CD4-positive, alpha-beta T cell (primary cell): Measurements from ENCODE around the gene TMF1. TPM values are rescaled to one million over a fixed set of nuclear protein-coding genes. Genes with fewer than 3 reads are reported as not detected.

Experiments
- ATAC-seq: fragments of 200-7000 bp; cut with Tn5 transposase; one replicate; pipeline ENCODE4 v1.10.0; 2022; ENCODE audit warnings: mild to moderate bottlenecking; ENCODE audit not compliant: poor library complexity
- CTCF ChIA-PET: fragments of 350-600 bp; sonication (Branson Sonifier 250); formaldehyde crosslinking; loops from one replicate; lab custom pipeline; 2021; ENCODE audit warnings: antibody characterized with exemption, inconsistent platforms; lab: Charles Lee
- POLR2A ChIA-PET: fragments of 350-600 bp; sonication (Branson Sonifier 250); formaldehyde crosslinking; loops from one replicate; lab custom pipeline; 2021; ENCODE audit warnings: antibody characterized with exemption, inconsistent platforms; lab: Charles Lee
- DNase-seq, 14 experiments: peaks; one replicate each; pipeline ENCODE4 v3.0.0-alpha.2; 2013 to 2020; ENCODE audit warnings: mixed read lengths in 2 of 14
- H3K27ac ChIP-seq, 2 donors: one replicate each; pipeline versions ENCODE4 v1.5.1 to v1.7.0; 2013; ENCODE audit warnings: low read length in 2 of 2, low read depth in 1 of 2, mild to moderate bottlenecking in 1 of 2
- H3K27me3 ChIP-seq, 2 experiments: 1 replicate in 1 of 2; 2 replicates in 1 of 2; pipeline versions ENCODE4 v1.6.1 to v1.7.0; 2013; ENCODE audit warnings: low read length in 2 of 2, control low read depth in 1 of 2, mild to moderate bottlenecking in 1 of 2, moderate library complexity in 1 of 2; ENCODE audit not compliant: insufficient read depth in 2 of 2, control insufficient read depth in 1 of 2
- H3K36me3 ChIP-seq: one replicate; pipeline ENCODE4 v1.6.1; 2013; ENCODE audit warnings: low read length, control low read depth; ENCODE audit not compliant: insufficient read depth
- H3K4me1 ChIP-seq: one replicate; pipeline ENCODE4 v1.6.1; 2013; ENCODE audit warnings: low read length, control low read depth; ENCODE audit not compliant: insufficient read depth
- H3K4me3 ChIP-seq: one replicate; pipeline ENCODE4 v1.5.1; 2013; ENCODE audit warnings: mild to moderate bottlenecking, low read length, moderate library complexity
- H3K9me3 ChIP-seq, 2 experiments: 1 replicate in 1 of 2; 2 replicates in 1 of 2; pipeline versions ENCODE4 v1.6.1 to v1.7.0; 2013; ENCODE audit warnings: low read length in 2 of 2, mild to moderate bottlenecking in 2 of 2, control low read depth in 1 of 2, moderate library complexity in 1 of 2; ENCODE audit not compliant: control insufficient read depth in 1 of 2, insufficient read depth in 1 of 2
- H3K27ac Mint-ChIP-seq: one replicate; pipeline ENCODE4 v1.8.0; 2020; ENCODE audit warnings: mixed read lengths
- H3K27me3 Mint-ChIP-seq: one replicate; pipeline ENCODE4 v1.8.0; 2021; ENCODE audit warnings: mixed read lengths
- H3K36me3 Mint-ChIP-seq: one replicate; pipeline ENCODE4 v1.8.0; 2021; ENCODE audit warnings: low read depth, mixed read lengths
- H3K4me1 Mint-ChIP-seq: one replicate; pipeline ENCODE4 v1.8.0; 2021; ENCODE audit warnings: low read depth, mixed read lengths
- H3K4me3 Mint-ChIP-seq: one replicate; pipeline ENCODE4 v1.8.0; 2020; ENCODE audit warnings: mild to moderate bottlenecking, mixed read lengths
- H3K9me3 Mint-ChIP-seq: one replicate; pipeline ENCODE4 v1.8.0; 2020; ENCODE audit warnings: mixed read lengths
- intact Hi-C, 2 experiments: fragments of 100-400 bp; cut with DNase I in 1 of 2; cut with micrococcal nuclease in 1 of 2; formaldehyde crosslinking; loops; one replicate each; pipeline versions ENCODE4 v1.15.1 to v1.9.0; 2023 to 2025; cut with DNase I, micrococcal nuclease
- total RNA-seq, 174 experiments: library from RNA in 2 of 174; stranded (reverse) in 2 of 174; gene quantifications; one replicate each; pipeline ENCODE4 v1.2.3 and lab custom pipeline; 2021 to 2026
- TF ChIP-seq, protein P1 (sequence below): fragments of 200-600 bp; IDR thresholded peaks from one replicate; pipeline ENCODE4 v1.8.0; 2022; ENCODE audit warnings: antibody characterized with exemption, mild to moderate bottlenecking

TMF1 gene
- total RNA-seq, 2 experiments from 2014 or later, result 89.0 to 101 TPM

DNA sequence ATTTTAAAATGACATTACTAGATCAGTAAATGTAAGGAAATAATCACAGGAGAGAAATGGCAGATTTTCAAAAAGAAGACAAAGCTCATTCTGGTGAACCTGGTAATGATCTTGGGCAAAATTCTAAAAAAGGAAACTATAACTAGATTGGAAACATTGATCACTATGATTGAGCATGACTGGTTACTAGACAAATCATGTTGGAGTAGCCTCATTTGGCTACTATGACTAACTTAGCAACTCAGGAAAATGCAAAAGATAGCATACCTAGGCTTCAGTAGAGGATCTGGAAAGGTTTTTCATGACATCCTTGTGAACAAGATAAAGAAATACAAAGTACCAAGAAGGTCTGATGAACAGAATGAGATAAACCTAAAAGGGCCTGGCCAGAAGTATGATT lies 7.6 kb upstream of the TMF1 start:
- ChIA-PET POLR2A (interaction anchor here (0.8 to 5.1 kb wide), 8 partner anchors 8 to 61 kb away, joined by 3 to 42 read pairs (median 4); partner anchors contain the start of genes ARL6IP5, EOGT and TMF1), CTCF (interaction anchor here (0.9 to 1.5 kb wide), 3 partner anchors 15 to 61 kb away, joined by 3 to 4 read pairs (median 4); no protein-coding TSS in a partner anchor)
- Mint-ChIP-seq H3K36me3 (peaks cover 87% of the 10 kb centered on the region), H3K27me3 (no peaks in the 10 kb centered on the region), H3K4me3 (no peak overlapping the region), H3K4me1 (peaks cover 48% of the 10 kb centered on the region), H3K27ac (peak overlapping the region; percentile 84), H3K9me3 (no peaks in the 10 kb centered on the region)
- H3K4me3 ChIP-seq, result no peak overlapping the region
- ATAC-seq (no peak), DNase-seq (no peak)
- intact Hi-C loops, result no loop called here
- peaks cover 55% of the 10 kb centered on the region for H3K36me3 ChIP-seq
- H3K27ac ChIP-seq, result peak overlapping the region; percentile 32 to 67
- no peaks in the 10 kb centered on the region for H3K9me3 ChIP-seq
- H3K27me3 ChIP-seq, result no peaks in the 10 kb centered on the region
- peaks cover 15% of the 10 kb centered on the region for H3K4me1 ChIP-seq
- TF ChIP-seq, protein P1, sequence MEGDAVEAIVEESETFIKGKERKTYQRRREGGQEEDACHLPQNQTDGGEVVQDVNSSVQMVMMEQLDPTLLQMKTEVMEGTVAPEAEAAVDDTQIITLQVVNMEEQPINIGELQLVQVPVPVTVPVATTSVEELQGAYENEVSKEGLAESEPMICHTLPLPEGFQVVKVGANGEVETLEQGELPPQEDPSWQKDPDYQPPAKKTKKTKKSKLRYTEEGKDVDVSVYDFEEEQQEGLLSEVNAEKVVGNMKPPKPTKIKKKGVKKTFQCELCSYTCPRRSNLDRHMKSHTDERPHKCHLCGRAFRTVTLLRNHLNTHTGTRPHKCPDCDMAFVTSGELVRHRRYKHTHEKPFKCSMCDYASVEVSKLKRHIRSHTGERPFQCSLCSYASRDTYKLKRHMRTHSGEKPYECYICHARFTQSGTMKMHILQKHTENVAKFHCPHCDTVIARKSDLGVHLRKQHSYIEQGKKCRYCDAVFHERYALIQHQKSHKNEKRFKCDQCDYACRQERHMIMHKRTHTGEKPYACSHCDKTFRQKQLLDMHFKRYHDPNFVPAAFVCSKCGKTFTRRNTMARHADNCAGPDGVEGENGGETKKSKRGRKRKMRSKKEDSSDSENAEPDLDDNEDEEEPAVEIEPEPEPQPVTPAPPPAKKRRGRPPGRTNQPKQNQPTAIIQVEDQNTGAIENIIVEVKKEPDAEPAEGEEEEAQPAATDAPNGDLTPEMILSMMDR, result no peak

DNA sequence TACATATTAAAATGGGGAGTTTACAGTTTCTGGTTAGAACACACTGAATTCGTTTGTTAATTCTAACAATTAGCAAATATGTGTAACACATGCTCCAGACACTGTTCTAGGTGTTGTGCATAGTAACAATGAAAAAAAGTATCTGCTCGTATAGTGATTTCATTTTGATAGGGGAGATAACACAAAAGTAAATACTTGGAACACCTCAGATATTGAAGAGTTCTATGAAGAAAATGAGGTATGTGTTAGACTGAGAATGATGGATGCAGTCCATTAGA lies 6.8 kb upstream of the TMF1 start:
- TF ChIP-seq, protein P1, result no peak
- no peak for ATAC-seq
- ChIA-PET CTCF (interaction anchor here (0.9 to 1.2 kb wide), 2 partner anchors 16 to 30 kb away, joined by 3 to 4 read pairs; no protein-coding TSS in a partner anchor), POLR2A (interaction anchor here (0.7 to 5.1 kb wide), 8 partner anchors 10 to 45 kb away, joined by 3 to 42 read pairs (median 4); partner anchors contain the start of genes ARL6IP5 and EOGT)
- peaks cover 40% of the 10 kb centered on the region for H3K4me1 Mint-ChIP-seq
- peaks cover 84% of the 10 kb centered on the region for H3K36me3 Mint-ChIP-seq
- peaks cover 15% of the 10 kb centered on the region for H3K4me1 ChIP-seq
- no peak overlapping the region for H3K4me3 ChIP-seq
- H3K9me3 ChIP-seq, result no peaks in the 10 kb centered on the region
- no peak for DNase-seq
- H3K27ac Mint-ChIP-seq, result peak overlapping the region; percentile 84
- no peaks in the 10 kb centered on the region for H3K27me3 ChIP-seq
- intact Hi-C loops, result no loop called here
- no peaks in the 10 kb centered on the region for H3K27me3 Mint-ChIP-seq
- H3K36me3 ChIP-seq, result peaks cover 58% of the 10 kb centered on the region
- H3K27ac ChIP-seq, result peak overlapping the region; percentile 32 to 67
- no peak overlapping the region for H3K4me3 Mint-ChIP-seq
- H3K9me3 Mint-ChIP-seq, result no peaks in the 10 kb centered on the region

DNA sequence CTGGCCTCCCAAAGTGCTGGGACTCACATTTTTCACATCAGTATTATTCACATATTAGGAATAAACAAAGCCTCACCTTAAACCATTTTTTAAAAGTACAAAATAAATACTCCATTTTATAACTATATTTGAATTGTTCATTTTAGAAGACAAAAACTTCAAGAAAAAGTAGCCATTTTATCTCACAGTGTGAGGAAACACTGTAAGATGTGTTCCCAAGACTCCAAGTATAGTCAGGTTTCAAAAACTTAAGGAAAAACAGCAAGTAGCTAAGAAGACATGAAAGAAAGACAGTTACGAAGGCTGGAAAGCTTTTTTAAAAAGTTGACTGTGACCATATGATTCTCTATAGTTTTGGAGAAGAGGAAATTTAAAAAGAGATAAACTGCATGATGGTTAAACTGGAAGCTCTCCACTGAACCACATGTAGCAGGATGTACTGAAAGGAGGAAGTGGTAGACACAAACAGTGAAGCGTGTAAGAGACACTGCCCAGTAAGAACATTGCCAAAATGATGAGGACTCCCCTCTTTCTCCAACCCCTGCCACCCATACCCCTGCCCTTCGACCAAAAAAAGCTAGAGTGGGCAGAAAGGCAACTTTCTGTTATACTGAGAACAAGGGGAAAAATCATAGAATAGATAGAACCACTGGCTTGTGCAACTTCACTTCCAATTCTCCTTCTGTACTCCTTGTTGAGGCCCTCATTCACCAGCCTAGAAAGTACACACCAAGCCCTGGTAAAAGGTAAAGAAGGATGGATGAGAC lies 6.2 kb upstream of the TMF1 start:
- Mint-ChIP-seq H3K27me3 (no peaks in the 10 kb centered on the region), H3K36me3 (peaks cover 78% of the 10 kb centered on the region), H3K27ac (peak overlapping the region; percentile 84), H3K4me3 (peak overlapping the region; percentile 32), H3K4me1 (peaks cover 35% of the 10 kb centered on the region), H3K9me3 (no peaks in the 10 kb centered on the region)
- Histone ChIP-seq H3K4me3 (no peak overlapping the region), H3K4me1 (peaks cover 15% of the 10 kb centered on the region), H3K27ac (peak overlapping the region; percentile 32 to 67), H3K36me3 (peaks cover 58% of the 10 kb centered on the region), H3K9me3 (no peaks in the 10 kb centered on the region), H3K27me3 (no peaks in the 10 kb centered on the region)
- ATAC-seq (peak; percentile 97), DNase-seq (peak in 4 of 14 experiments; percentile 17 to 78 (median 57))
- CTCF ChIA-PET, result interaction anchor here (1.2 kb wide), 1 partner anchor 17 kb away, joined by 3 read pairs; no protein-coding TSS in a partner anchor
- TF ChIP-seq, protein P1, result no peak
- intact Hi-C loops, result no loop called here
- POLR2A ChIA-PET, result interaction anchor here (0.7 to 5.1 kb wide), 12 partner anchors 10 to 44 kb away, joined by 3 to 42 read pairs (median 4); partner anchors contain the start of genes ARL6IP5, EOGT and UBA3
